ENCODE results near the gene PLEKHF1. TPM values are rescaled to one million over a fixed set of nuclear protein-coding genes. Genes with fewer than 3 reads are reported as not detected.

The PLEKHF1 gene
- total and polyA plus RNA-seq, 2 of the 13 experiments (the other 11 are each of a cell fraction or from before 2014, with no cell fraction given) = 2.9 to 3.8 TPM

- TF ChIP-seq TGIF2 (CRISPR knock-in tag; IDR thresholded peaks at IDR 0.05) (no peak), ETS1 (CRISPR knock-in tag; IDR thresholded peaks at IDR 0.05) (no peak), MAFK (conservative IDR thresholded peaks at IDR 0.05 in 1 of 2, IDR thresholded peaks at IDR 0.05 in 1 of 2; ENCODE audit: low read length in 2 of 2) (peak; percentile 81 to 85), TRAFD1 (CRISPR knock-in tag; IDR thresholded peaks at IDR 0.05; ENCODE audit: borderline replicate concordance) (no peak), MAF1 (CRISPR knock-in tag; IDR thresholded peaks at IDR 0.05; ENCODE audit: borderline replicate concordance) (no peak), ZBTB34 (CRISPR knock-in tag; IDR thresholded peaks at IDR 0.05) (no peak), ZNF530 (CRISPR knock-in tag; IDR thresholded peaks at IDR 0.05; ENCODE audit: low read depth) (no peak)
Observed at GRCh38 chr19:29687897-29688728, 22.9 kb downstream of the PLEKHF1 start (continued).
